ENCODE data around the gene MRPL50.
A peak's percentile ranks its signal among the peaks of the same experiment; 100 is the strongest.

MRPL50 gene

GRCh38 chr9:101398068-101398929 is at the start of gene MRPL50, which contains the start of gene ZNF189:
Gene MRPL50 (minus strand): TSS chr9:101398618. CDS start chr9:101398592, 26 bp downstream.
Gene ZNF189 (plus strand): TSS chr9:101398851. CDS start chr9:101399157, 306 bp downstream.
- DNase-seq = peak; percentile 99

GRCh38 chr9:101446732-101447131 is 48.3 kb upstream of the MRPL50 start:
- no peak for DNase-seq

GRCh38 chr9:101445353-101446029 is 47.1 kb upstream of the MRPL50 start:
- no peak for DNase-seq

GRCh38 chr9:101443364-101443771 is 45.0 kb upstream of the MRPL50 start:
- DNase-seq = no peak

- no peak for DNase-seq
Observed at GRCh38 chr9:101442736-101443135, 44.3 kb upstream of the MRPL50 start.

- DNase-seq = no peak
Observed at GRCh38 chr9:101442318-101442717, 43.9 kb upstream of the MRPL50 start.

- no peak for DNase-seq
Observed at GRCh38 chr9:101440714-101441230, 42.4 kb upstream of the MRPL50 start.

GRCh38 chr9:101438523-101438922 is 40.1 kb upstream of the MRPL50 start:
- DNase-seq = no peak

GRCh38 chr9:101437806-101438232 is 39.4 kb upstream of the MRPL50 start:
- DNase-seq = no peak

GRCh38 chr9:101435601-101436079 is 37.2 kb upstream of the MRPL50 start, which contains the start of gene ALDOB:
Gene ALDOB (minus strand): TSS chr9:101435774. CDS start chr9:101430887, 4,887 bp downstream.
- no peak for DNase-seq

GRCh38 chr9:101434998-101435397 is 36.6 kb upstream of the MRPL50 start:
- DNase-seq = no peak

- no peak for DNase-seq
Observed at GRCh38 chr9:101433229-101433628, 34.8 kb upstream of the MRPL50 start.

- DNase-seq = no peak
Observed at GRCh38 chr9:101432740-101433139, 34.3 kb upstream of the MRPL50 start.

GRCh38 chr9:101432171-101432570 is 33.8 kb upstream of the MRPL50 start:
- no peak for DNase-seq

- no peak for DNase-seq
Observed at GRCh38 chr9:101429736-101430135, 31.3 kb upstream of the MRPL50 start.

GRCh38 chr9:101428909-101429308 is 30.5 kb upstream of the MRPL50 start:
- no peak for DNase-seq

GRCh38 chr9:101427957-101428655 is 29.7 kb upstream of the MRPL50 start:
- no peak for DNase-seq

GRCh38 chr9:101427358-101427757 is 28.9 kb upstream of the MRPL50 start:
- DNase-seq = no peak

- no peak for DNase-seq
Observed at GRCh38 chr9:101421653-101422065, 23.2 kb upstream of the MRPL50 start.

- no peak for DNase-seq
Observed at GRCh38 chr9:101419863-101420262, 21.4 kb upstream of the MRPL50 start.

GRCh38 chr9:101418518-101419430 is 20.4 kb upstream of the MRPL50 start:
- DNase-seq = no peak

- no peak for DNase-seq
Observed at GRCh38 chr9:101417977-101418376, 19.6 kb upstream of the MRPL50 start.
